ENCODE measurements around the gene CNIH2. TPM values are rescaled to one million over a fixed set of nuclear protein-coding genes. Genes with fewer than 3 reads are reported as not detected.
A peak's percentile ranks its signal among the peaks of the same experiment; 100 is the strongest.

The CNIH2 gene
- total and polyA plus RNA-seq, 2 of the 13 experiments (the other 11 are each of a cell fraction or from before 2014, with no cell fraction given) = 0.60 to 0.69 TPM

GRCh38 chr11:66268244-66268951 is 9.6 kb upstream of the CNIH2 start, which contains the start of gene RAB1B (continued):
- TF ChIP-seq NPAS2 (CRISPR knock-in tag; IDR thresholded peaks at IDR 0.05; ENCODE audit: borderline replicate concordance) = no peak
- TF ChIP-seq ZNF430 (CRISPR knock-in tag; IDR thresholded peaks at IDR 0.05) = peak; percentile 65; the same call in 1 of the 2 replicates
- TF ChIP-seq MED8 (CRISPR knock-in tag; IDR thresholded peaks at IDR 0.05; ENCODE audit: insufficient replicate concordance) = no peak
- TF ChIP-seq CHD2 (IDR thresholded peaks at IDR 0.05; ENCODE audit: low read depth, low read length) = no peak
- no peak for TF ChIP-seq SIX1 (CRISPR knock-in tag; IDR thresholded peaks at IDR 0.05; ENCODE audit: borderline replicate concordance)
- TF ChIP-seq ZBTB43 (CRISPR knock-in tag; conservative IDR thresholded peaks at IDR 0.05) = 0 out of 2 replicates have a peak, but pooled peaks have one; percentile 18
- TF ChIP-seq FOXP1 (IDR thresholded peaks at IDR 0.05) = no peak
- no peak for TF ChIP-seq FOXP1 (CRISPR knock-in tag; IDR thresholded peaks at IDR 0.05)
- TF ChIP-seq SRF (IDR thresholded peaks at IDR 0.05; ENCODE audit: low read depth, low read length) = no peak
- no peak for TF ChIP-seq KMT2A (CRISPR knock-in tag; IDR thresholded peaks at IDR 0.05)
- TF ChIP-seq ZHX1 (CRISPR knock-in tag; IDR thresholded peaks at IDR 0.05; ENCODE audit: low read depth) = peak; percentile 46; the same call in 1 of the 2 replicates
- no peak for TF ChIP-seq RELA (CRISPR knock-in tag; IDR thresholded peaks at IDR 0.05)
- TF ChIP-seq SALL2 (CRISPR knock-in tag; IDR thresholded peaks at IDR 0.05) = no peak
- no peak for TF ChIP-seq HHEX (CRISPR knock-in tag; IDR thresholded peaks at IDR 0.05)
- TF ChIP-seq ZNF431 (CRISPR knock-in tag; IDR thresholded peaks at IDR 0.05; ENCODE audit: borderline replicate concordance, low read depth) = no peak
- no peak for TF ChIP-seq EHMT2 (IDR thresholded peaks at IDR 0.05; ENCODE audit: borderline replicate concordance, low read depth, low read length)
- TF ChIP-seq, protein P1, sequence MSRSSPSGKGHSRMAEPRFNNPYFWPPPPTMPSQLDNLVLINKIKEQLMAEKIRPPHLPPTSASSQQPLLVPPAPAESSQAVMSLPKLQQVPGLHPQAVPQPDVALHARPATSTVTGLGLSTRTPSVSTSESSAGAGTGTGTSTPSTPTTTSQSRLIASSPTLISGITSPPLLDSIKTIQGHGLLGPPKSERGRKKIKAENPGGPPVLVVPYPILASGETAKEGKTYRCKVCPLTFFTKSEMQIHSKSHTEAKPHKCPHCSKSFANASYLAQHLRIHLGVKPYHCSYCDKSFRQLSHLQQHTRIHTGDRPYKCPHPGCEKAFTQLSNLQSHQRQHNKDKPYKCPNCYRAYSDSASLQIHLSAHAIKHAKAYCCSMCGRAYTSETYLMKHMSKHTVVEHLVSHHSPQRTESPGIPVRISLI (CRISPR knock-in tag; IDR thresholded peaks at IDR 0.05; ENCODE audit: borderline replicate concordance) = no peak
- TF ChIP-seq ZNF33A (CRISPR knock-in tag; IDR thresholded peaks at IDR 0.05; ENCODE audit: borderline replicate concordance) = no peak
- TF ChIP-seq ZNF44 (CRISPR knock-in tag; IDR thresholded peaks at IDR 0.05) = no peak
- no peak for TF ChIP-seq AGO2 (optimal IDR thresholded peaks at IDR 0.05; ENCODE audit: low read depth, low read length)
- no peak for TF ChIP-seq ZNF550 (CRISPR knock-in tag; IDR thresholded peaks at IDR 0.05; ENCODE audit: borderline replicate concordance)
- no peak for TF ChIP-seq NFE2L1 (CRISPR knock-in tag; IDR thresholded peaks at IDR 0.05; ENCODE audit: borderline replicate concordance)
- no peak for TF ChIP-seq SRY (CRISPR knock-in tag; IDR thresholded peaks at IDR 0.05)
- TF ChIP-seq SP1 (IDR thresholded peaks at IDR 0.05) = no peak
- peak; percentile 22; the same call in 1 of the 2 replicates for TF ChIP-seq SP1 (CRISPR knock-in tag; IDR thresholded peaks at IDR 0.05)
- TF ChIP-seq ZNF10 (CRISPR knock-in tag; IDR thresholded peaks at IDR 0.05; ENCODE audit: borderline replicate concordance, low read depth) = no peak
- no peak for TF ChIP-seq KLF15 (CRISPR knock-in tag; IDR thresholded peaks at IDR 0.05; ENCODE audit: borderline replicate concordance)

All from HepG2 (cell line).